HG03139 (cell line): Measurements from ENCODE around the gene CELSR1.
"Not testable (repeated sequence)": the region's sequence is repeated elsewhere in the genome, so short reads cannot be mapped to it uniquely, and the experiment has no call there.

Experiments
- ATAC-seq: cut with Tn5 transposase; IDR thresholded peaks from one replicate; pipeline ENCODE4 v1.9.1; 2021; ENCODE audit not compliant: unreplicated experiment

Gene CELSR1

DNA sequence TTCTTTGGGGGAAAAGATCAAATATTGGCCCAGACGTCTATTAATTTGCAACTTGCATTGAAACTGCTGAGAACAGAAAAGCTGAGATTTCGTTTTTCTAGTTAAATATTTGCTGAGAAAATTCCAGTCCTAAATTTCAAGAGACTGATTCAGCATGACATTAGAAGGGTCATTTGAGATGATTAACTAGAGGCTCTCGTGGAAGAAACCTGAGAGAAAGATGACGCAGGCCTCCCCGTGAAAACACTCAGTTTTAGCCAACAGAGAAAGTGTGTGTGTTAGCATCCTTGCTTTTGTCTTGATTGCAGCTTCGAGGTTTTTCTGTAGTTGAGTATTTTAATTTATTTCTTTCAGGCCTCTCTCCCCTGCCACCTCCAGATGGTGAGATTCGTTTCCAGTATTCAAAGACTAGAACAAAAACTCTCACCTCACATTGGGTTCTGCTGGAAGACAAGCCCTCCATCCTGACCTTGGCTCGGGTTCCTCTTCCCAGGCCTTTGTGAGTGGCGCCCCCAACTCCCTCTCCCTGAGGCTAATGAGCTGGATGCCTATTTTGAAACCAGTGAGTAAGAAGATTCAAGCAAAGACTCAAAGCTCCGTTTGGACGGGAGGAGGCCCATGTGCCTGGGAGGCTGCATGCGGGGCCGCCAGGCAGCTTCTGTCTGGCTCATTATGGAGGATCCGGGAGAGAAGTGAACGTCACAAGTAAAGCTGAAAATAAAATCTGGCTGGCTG, 52.4 kb downstream of the CELSR1 start:
- no peak for ATAC-seq

DNA sequence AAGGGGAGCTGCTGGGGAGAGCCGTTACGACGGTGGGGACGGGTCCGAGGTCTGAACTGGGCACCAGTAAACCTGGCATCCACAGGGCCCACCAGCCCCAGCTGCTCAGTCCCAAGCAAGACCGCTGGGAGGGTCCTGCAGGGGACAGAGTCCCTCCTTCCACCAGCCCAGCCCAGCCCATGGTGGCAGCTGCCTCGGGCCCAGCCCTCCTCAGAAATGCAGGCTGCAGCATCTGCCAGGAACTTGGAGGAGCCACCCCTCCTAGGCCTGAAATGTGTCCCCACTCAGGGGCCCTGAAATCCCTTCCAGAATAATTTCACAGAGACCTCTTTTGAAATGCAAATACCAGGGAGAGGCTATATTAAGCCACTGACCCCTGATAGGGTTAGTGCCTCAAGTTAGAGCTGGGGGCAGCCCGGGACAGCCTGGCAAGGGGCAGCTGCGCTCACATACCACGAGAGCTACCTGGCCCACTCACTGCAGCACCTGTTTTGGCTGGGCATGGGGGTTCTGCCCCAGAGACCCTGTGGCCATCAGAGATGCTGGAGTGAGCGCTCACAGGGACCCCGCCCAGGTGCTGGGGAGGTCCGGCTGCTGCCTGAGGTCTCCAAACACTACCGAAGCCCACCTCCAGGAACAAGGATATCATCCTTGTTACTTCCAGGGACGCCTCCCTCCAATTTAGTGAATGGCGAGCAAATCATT, 53.1 kb downstream of the CELSR1 start:
- ATAC-seq = no peak

DNA sequence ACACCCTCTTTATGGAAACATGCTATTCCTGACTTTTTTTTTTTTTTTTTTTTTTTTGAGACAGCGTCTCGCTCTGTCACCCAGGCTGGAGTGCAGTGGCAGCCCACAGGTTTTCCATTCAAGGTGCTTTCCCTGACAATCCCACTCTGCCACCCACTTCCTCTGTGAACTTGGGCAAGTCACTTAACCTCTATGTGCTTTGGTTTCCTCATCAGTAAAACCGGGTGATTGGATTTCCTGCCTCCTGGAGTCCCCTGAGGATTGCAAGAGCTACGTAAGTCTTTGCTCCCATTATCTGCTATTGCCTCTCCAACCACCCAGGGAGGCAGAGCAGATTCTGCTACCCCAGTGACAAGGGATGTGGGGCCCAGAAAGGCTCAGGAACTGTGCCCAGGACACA, 54.1 kb downstream of the CELSR1 start:
- no peak for ATAC-seq

DNA sequence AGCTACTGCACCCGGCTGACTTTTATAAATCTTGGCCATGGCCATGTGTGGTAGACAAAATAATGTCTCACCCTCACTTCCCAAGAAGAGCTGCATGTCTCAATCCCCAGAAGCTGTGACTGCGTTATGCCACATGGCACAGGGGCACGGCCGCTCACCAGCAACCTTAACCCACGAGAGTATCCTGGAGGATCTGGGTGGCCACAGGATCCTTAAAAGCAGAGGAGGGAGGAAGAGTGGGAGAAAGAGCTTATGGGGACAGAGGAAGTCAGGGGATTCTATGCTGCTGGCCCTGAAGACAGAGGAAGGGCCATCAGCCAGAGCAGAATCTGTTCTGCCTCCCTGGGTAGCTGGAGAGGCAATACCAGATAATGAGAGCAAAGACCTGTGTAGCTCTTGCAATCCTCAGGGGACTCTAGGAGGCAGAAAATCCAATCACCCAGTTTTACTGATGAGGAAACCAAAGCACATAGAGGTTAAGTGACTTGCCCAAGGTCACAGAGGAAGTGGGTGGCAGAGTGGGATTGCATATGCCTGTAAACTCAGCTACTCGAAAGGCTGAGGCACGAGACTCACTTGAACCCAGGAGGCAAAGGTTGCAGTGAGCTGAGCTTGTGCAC, 55.3 kb downstream of the CELSR1 start:
- ATAC-seq = no peak

DNA sequence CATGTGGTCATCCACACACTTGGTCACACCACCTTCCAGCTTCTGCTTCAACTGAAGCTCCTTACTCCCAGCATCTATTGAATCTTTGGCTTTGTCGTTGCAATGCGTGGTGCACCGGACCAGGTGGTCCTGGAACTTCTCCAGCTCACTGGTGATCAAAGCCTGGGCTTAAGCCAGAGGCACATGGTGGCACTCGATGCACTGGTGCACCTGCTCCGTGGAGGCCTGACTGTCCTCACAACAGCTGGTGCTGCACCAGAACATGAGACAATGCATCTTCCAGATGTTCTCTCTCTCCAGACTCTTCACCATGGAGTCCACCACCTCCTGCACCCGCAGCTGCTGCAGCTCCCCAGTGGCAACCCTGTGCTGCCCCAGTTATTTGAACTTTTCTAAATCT, 56.0 kb downstream of the CELSR1 start:
- no peak for ATAC-seq

DNA sequence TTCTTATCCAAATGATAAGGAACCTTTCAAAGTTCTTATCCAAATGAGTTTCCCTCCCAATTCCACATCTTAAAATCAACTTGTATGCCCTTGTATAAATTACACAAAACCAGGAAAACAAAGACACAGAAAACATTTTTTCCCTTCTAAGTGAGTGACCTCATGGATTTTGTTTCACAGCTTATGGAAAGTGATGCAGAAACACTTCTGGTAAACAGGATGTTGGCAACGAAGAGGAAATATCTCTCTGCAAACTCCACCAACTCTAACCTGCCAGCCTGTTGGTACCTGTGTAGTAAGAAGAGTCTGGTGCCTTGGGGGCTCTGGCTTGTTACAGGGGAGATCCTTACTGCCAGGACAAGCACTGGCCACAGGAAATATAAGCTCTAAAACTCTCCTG, 57.0 kb downstream of the CELSR1 start:
- ATAC-seq = no peak

DNA sequence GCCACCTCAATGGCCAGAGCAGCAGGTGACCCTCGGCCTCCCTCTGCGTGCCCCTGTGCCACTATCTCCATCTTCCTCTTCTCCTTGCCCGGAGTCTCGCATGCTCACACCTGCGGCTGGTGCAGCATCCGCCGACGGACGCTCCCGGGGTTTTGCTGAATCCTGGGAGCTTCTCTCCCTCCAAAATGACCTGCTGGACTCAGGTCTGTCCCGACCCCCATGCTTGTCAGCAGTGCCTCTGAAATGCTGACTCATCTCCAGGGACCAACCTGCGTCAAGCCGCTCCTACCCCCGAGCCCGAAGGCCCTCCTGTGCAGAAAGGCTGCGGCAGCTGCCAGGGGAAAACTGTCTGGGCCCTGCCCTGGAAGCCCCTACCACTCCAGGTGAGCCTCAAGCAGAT, 58.4 kb downstream of the CELSR1 start:
- ATAC-seq = no peak

DNA sequence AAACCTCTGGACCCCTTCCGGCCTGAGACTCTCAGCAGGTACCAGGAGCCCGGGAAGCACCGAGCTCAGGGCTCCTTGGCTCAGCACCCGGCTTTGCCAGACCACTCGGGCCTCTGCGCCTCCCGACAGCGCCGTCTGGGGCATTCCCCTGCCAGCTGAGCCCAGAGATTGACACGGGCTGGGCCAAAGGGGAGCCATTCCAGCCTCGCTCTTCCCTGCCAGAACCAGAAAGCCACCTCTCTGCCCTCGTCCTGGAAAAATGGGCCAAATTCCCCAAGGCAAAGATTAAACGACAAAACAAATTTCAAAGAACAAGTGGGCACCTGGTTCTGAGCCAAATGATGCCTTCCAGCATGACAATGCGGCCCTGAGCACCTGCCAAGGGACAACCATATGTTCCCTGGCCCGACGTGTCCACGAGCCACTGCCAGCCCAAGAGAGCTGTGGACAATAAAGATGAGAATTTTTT, 59.3 kb downstream of the CELSR1 start:
- ATAC-seq = no peak

DNA sequence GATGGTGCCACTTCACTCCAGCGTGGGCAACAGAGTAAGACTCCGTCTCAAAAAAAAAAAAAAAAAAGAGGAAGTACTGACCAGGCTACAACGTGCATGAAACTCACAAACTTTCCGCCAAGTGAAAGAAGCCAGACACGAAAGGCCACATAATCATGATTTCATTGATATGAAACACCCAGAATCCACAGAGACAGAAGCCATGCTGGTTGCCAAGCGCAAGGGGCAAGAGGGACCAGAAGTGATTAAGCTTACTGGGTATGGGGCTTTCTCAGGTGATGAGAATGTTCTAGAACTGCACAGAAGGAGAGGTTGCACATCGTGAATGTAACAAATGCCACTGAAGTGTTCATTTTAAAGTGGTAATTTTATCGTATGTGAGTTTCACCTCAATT, 60.9 kb downstream of the CELSR1 start:
- no peak for ATAC-seq

DNA sequence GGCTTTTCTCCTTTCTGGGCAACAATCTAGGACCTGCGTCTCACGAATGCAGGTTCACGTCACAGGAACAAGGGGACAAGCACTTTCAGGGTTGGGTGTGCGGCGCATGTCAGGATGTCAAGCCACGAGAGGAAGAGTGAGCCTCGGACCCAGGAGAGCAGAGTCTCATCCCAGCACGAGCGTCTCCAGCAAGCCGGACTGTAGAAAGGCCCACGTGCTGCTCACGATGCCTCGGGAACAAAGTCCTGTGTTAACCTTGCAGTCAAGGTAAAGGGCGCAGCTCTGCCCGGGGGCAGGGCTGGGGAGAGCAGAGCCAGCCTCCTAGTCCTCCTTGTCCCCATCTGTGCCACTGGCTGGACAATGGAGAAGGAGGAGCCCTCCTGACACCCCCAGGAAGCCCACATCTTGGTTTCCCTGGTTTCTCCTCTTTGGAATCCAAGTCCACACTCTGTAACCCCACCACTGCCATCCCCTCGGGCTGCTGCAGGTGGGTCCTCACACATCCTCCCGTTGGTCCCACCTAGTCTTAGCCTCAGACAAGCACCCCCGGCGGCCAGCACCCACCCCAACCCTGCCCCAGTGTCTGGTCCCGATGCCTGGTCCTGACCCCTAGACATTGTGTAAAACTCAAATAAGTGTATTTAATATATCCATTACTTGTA, 63.4 kb downstream of the CELSR1 start:
- no peak for ATAC-seq

DNA sequence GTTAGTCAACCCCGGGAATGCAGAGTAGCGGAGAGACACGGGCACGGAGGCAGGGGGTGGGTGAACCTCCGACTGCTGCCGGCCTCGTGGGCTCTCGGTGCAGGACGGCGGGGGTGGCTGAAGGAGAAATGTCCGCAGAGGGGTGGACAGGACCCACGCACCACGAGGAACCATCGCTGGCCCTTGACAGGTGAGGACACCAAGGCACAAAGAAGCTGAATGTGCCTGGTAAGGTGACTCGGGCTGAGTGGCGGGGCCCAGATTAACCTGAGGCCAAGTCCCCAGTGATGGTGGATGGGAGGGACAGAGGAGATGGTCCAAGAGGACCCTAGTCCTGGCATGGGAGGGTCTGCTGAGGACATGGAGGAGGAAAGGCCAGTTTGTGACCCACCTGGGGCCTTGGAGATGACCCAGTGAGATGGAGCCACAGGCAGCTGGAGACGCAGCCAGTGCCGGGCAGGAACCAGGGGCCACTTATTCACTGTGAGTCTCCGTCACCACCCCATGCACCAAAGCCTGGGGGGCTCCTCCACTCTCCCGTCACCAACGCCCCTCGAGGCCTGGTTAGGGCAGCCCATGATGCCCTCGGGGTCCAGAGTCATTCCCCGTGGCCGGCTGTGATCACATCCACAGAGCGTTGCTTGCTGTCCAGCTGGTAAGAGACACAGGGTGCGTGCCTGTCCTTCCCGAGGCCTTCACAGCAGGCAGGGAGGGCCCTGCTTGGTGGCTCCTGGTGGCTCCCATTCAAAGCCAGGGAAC, 64.2 kb downstream of the CELSR1 start:
- ATAC-seq = no peak

DNA sequence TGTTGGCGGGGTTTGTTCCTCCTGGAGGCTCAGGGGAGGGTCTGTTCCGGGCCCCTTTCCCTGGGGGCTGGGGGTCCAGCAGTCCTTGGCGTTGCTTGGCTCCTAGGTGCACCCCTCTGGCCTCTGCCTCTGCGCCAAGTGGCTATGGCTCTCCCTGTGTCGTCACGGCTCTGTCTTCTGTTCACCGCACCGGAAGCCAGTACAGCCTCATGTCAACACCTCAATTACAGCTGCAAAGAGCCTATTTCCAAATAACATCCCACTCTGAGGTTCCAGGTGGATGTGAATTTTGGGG, 64.8 kb downstream of the CELSR1 start:
- ATAC-seq = no peak

DNA sequence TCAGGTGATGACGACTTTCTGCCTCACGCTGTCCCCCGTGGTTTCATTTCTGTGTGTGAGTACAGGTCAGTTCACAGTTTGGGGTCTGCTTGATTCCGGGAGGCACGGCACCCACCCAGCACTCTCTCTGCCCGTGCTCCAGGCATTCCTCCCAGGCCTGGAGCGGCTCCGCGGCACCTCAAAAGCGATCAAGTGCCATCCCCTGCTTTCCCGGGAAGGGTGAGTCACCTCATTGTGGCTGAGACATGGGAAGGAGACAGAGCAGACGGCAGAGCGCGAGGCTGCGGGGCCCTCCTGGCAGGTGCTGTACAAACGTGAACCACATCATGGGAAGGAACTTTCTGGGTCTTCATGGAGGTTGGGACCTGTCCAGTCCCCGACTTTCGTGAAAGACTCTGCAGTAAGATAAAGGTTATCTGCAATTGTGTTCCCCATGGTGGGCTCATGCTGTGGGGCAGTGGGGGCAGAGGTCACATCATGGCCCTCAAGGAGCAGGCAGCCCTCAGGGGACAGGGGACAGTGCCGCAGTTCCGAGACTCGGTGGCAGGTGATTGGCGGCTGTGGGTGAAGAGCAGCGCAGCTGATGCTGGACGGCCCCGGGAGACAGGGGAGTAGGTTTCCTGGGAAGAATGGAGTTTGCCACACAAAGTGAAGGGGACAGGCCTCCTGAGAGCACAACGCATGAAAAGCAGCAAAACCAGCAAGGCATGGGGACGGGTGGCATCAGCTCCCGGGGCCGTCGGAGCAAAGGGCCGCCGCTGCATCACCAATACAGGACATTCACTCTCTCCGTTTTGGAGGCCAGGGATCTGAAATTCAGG, 65.3 kb downstream of the CELSR1 start:
- ATAC-seq = no peak

DNA sequence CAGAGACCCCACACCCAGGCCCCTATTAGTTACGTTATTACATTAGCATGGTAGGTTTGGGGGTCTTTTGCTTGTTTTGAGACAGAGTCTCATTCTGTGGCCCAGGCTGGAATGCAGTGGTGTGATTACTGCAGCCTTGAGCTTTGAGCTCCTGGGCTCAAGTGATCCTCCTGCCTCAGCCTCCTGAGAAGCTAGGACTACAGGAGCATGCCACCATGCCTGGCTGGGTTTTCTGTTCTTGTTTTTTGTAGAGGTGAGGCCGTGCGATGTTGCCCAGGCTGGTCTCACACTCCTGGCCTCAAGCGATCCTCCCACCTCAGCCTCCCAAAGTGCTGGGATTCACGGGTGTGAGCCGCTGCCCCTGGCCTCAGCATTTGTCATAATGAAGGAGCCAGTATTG, 66.1 kb downstream of the CELSR1 start:
- not testable (repeated sequence) for ATAC-seq

DNA sequence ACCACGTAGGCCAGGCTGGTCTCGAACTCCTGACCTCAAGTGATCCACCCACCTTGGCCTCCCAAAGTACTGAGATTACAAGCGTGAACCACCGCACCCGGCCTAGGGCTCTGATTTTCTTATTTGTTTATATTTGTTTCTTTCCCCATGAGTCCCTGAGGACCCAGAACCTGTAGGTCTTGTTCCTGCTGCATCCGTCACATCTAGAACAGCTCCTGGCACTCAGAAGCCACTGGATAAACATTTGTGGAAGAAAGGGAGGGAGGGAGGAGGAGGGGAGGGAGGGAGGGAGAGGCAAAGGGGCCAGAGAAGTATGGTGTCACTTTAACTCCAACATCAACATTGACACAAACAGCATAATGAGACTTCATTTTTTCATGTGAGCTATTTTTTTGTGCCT, 67.7 kb downstream of the CELSR1 start:
- ATAC-seq = no peak

DNA sequence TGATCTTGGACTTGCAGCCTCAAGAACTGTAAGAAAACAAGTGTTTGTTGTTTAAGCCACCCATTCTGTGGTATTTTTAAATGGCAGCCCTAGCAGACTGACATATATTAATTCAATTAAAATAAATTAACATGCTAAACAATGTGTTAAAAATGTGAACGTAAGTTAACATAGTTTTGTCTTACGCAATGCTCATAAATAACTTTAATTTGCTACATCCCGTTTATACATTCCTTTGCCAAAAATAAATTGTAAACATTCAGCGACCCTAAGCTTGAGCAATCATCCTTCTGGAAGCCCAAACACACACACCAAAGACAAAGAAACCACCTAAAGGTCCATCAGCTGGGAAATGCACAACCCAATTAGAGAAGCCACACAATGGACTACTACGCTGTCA, 70.4 kb downstream of the CELSR1 start:
- no peak for ATAC-seq

DNA sequence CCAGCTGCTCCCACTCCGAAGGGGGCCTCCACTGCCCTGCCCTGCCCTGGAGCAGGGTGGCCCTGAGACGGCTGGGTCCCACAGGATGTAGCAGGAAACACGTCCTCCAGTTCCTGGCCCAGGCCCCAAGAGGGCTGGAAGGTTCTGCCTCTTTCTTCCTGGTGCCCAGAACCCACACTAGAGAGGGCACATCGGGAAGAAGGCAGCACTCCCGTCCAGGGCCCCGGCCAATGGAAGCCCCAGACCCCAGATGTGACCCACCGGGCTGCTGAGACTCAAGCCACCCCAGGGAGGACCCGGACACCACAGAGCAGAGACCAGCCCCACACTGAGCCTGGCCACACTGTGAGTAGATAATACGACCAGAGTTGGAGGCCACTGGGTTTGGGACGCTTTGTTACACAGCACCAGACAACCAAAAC, 71.2 kb downstream of the CELSR1 start:
- ATAC-seq = no peak

DNA sequence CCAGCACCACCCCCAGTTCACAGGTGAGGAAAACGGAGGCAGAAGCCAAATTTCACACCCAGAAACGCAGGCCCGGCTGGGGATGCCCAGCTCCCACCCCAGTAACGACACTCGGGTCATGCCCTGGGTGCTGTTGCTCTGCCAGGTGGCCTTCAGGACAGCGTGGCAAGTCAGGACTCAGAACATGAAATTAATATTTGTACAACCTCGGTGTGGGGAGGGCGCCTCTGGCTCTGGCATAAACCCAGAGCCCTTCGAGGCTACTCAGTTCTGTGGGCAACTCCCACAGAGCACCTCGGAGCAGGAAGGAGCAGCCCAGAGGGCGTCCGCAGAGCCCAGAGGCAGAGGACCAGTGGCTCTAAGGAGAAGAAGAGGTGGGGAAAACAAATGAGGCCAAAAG, 71.6 kb downstream of the CELSR1 start:
- ATAC-seq = no peak

DNA sequence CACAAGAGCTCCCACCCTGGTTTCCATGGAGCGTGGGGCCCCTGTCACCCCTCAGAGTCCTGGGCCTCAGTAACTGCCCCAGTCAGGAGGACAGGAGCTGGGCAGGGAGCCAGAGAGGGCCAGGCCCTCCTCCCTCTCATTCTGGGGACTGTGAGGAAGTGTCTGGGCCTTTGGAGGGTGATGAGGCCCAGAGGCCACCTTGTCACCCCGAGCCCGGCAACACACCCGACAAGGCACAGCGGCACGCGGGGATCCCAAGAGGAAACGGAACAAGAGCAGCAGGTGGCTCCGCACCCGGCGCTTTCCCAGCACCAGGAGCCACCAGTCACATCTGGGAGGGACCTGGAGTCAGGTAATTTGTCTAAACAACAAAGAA, 72.1 kb downstream of the CELSR1 start:
- ATAC-seq = no peak

DNA sequence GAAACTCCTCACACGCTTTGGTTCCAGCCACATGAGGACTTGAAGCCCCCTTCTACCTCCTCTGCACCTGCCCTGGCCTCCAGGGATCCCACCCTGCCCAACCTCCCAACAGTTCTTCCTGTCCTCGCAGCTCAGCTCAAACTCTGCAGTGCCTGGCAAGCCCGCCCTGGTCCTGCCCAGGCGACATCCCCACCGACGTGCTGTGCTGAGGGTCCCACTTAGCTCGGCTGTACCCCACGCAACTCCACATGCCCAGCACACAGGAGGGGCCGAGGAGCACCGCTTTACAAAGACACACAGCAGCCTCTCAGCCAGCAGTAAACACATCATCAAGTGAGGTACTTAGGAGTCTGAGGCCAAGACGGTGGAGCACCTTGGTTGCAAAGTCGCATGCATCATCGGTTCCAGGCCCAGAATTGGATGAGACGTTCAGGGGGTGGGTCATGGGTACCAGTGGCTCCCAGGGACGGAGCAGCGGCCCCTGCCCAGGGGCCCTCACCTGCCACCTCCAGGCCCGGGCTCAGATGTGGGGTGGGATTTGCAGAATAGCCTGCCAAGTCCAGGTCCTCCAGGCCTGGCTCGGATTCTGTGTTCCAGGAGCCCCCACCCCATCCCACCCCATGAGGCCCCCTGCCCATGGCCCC, 72.6 kb downstream of the CELSR1 start:
- ATAC-seq = no peak
